GM04504 (cell line): ENCODE data around the gene FOSB.

Experiments used
- DNase-seq: peaks from one replicate; pipeline ENCODE4 v3.0.0-alpha.2; 2012; ENCODE audit warnings: low read depth

FOSB gene

DNA sequence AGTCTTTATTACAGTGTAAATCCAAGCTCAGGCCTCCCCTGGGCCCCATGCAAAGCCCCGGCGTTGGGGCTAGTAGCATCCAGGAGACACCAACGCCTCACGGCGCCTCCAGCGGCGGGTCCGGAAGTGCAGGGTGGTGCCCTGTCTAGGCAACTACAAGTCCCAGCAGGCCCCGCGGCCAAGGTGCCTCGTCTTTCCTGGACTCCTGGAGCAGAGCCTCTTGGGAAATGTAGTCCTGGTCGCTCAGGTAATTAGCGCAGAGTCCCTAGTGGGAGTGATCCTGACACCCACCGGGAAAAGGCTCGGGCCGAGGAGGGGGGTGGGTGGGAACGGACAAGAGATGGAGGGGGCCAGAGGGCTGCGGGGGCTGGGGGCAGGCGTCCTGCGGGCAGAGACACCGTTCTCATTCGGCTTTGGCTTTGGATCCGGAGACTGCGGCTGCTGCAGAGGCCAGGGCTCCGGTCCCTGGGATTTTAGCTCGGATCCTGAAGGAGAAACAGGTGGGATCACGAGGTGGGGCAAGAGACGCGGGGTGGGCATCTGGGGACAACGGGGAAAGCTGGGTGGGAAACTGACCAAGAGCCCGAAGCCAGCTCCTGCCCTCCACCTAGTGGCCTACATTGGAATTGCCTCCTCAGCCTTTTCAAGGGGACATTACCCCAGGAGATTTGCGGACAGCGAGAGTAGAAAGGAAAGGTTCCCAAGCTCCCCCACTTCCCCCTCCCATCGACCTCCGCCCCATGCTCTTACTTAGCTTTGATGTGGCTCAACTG lies 17.7 kb downstream of the FOSB start:
- DNase-seq, result peak; percentile 87

DNA sequence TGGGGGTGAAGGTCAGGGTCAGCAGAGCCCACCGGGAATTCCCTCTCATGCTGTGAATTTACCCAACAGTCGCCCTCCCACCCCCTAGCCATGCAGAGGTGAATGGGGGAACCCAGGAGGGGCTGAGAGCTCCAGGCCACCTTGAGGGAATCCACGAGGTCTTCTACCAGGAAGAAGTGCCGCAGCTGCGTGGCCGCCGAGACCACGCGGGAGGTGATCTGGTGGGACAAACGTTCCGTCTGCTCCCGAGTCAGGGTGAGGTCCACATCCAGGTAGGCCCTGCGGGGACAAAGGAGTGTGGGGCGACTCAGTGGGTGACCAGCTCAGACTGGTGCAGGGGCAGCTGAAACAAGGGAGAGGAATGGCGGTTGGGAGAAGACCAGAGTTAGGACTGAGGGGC lies 20.9 kb downstream of the FOSB start:
- DNase-seq, result no peak

DNA sequence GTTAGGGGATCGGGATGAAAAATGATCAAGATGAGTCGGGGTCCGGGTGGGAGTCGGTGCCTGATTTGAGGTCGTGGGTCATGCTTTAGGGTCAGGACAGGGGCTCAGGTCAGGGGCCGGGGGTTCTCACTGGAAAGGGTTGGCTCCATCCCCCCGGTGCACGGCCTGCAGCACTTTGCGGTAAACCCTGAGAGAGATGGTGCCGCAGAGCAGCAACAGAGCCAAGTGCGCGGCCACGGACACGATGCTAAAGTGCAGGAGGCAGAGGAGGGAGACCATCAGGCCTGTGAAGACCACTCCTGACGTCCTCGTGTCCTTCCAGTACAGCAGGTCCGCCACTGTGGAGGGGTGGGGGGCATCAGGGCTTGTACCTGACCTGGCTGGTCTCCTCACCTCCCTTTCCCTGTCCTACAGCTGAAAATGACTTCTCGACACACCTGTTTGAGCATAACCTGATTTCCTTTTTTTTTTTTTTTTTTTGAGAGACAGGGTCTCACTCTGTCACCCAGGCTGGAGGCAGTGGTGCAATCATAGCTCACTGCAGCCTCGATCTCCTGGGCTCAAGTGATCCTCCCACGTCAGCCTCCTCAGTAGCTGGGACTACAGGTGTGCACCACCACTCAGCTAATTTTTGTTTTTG lies 21.5 kb downstream of the FOSB start:
- DNase-seq, result no peak

DNA sequence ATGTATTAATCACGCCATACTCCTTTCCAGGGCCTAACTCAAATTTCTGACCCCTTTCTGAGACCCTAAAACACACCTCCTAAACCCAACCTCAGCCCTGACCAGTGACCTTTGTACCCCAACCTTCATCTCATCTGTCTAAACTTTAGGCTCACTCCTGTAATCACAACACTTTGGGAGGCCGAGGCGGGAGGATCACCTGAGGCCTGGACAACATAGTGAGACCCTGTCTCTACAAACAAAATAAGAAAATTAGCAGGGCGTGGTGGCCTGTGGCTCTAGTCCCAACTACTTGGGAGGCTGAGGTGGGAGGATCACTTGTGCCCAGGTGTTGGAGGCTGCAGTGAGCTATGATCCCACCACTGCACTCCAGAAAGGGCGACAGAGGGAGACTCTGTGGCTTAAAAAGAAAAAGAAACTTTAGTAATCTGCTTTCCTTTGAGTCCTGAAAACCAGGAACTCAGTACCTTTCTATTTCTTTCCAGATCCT lies 24.4 kb downstream of the FOSB start:
- no peak for DNase-seq

DNA sequence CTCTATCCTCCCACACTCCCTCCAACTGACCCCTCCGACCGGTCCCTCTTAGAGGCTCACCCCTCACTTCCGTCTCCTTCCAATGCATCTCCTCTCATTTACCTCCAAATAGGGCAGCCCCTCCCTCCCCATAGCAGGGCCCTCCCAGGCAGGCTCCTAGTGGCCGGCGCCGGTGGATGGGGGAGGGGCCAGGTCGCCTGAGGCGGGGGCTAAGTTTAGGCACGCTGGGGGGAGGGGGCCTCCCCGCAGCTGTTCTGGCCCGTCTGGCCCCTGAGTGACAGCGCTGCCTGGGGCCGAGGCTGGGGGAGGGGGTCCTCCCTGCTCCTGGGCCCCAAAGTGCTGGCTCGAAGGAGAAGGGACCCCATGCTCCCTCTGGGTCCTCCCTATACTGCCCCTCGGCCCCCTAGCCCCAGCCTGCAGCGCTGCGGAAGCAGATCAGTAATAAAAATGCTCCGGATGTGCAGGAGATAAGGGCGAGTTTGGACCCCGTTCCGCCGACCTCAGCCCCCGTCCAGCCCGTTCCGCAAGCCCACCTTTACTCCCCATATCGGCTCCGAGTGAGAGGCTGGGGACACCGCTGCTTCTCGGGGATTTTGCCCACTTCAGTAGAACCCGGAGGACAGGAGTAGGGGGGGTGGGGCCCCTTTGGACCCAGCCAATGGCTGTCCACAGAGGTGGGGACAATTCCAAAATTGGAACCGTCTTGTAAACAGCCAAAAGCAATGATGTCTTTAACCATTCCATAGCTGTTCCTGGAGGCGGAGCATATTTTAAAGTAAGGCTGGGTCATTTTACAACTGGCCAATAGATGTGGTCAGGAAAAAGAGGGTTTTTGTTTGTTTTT lies 25.1 kb downstream of the FOSB start:
- DNase-seq, result peak; percentile 43

DNA sequence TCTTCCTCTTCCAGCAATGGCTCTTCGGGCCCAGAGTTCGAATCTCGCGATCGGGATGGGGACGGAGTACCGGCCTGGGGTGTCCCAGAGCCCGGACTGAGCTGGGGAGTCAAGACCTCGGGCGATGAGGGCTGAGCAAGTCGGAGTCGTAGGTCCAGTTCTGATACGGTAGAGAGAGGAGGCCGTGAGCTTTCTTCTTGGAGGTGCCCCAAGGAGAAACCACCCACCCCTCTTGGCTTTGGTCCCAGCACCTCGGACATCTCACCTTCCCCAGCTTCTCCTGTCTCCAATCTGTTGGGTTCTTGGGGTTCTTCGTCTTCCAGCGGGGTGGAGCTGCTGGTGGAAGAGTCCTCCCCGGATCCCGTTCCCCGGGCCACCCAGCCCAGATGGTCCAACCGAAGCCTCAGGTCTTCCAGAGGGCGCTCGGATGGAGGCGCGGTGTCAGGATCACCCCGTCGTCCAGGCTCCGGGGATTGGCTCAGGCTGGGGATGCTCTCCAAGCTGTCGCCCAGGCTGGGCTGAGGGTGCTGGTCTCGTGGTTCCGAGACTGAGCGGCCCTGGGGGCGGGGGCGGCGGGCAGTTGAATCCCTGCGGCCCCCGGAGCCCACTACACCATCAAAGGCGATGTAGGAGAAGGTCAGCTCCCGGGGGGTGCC lies 26.6 kb downstream of the FOSB start:
- no peak for DNase-seq

DNA sequence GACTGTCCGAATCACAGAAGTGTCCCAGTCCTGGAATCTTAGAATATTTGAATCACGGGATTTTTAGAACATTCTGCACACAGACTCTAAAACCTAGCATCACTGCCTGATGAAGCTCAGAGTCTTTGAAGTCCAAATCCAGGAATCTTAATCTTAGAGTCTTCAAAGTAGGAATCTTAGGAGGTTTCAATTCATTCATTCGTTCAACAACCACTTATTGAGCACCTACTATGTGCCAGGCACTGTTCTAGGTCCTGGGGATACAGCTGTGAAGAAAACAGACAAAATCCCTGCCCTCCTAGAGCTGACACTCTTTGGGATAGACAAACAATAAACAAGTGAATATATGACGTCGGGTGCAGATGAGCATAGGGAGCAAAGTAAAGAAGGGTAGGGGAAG lies 27.4 kb downstream of the FOSB start:
- no peak for DNase-seq

DNA sequence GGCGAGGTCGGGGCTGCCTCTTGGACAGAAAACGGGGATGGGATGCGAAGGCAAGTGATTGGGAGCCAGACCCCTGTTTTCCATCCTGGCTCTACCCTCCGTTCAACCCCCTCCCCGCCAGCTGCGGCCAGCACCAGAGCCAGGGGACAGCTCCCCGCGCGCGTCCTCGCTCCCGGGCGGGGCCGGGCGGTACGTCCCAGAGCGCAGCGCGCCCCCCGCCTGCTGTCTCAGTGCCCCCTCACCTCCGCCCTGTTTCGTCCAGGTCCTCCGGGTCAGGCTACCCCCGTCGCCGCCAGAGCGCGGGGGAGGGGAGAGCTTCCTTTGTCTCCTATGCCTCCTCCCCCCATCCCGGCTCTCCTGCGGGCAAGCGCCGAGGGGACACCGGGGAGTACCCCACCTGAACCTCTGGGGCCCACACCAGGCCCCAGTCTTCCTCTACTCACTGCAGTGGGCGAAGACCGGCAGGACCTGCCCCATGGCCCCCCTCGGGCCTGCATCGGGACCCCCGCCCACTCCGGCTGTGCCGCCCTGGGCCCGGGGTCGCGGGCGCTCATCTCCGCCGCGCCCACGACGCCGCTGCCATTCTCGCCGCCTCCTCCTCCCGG lies 28.7 kb downstream of the FOSB start:
- no peak for DNase-seq

DNA sequence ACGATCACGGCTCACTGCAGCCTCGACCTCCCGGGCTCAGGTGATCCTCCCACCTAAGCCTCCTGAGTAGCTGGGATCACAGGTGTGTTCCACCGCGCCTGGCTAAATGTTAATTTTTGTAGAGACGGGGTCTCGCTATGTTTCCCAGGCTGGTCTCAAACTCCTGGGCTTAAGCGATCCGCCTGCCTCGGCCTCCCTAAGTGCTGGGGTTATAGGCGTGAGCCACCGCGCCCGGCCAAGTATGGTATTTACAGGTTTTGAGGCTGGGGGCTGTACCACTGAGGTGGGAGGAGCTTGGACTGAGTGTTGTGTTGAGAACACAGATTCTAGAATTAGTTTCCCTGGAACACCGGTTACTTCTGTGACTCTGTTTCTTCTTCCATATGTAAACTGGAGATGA lies 30.0 kb downstream of the FOSB start:
- no peak for DNase-seq

DNA sequence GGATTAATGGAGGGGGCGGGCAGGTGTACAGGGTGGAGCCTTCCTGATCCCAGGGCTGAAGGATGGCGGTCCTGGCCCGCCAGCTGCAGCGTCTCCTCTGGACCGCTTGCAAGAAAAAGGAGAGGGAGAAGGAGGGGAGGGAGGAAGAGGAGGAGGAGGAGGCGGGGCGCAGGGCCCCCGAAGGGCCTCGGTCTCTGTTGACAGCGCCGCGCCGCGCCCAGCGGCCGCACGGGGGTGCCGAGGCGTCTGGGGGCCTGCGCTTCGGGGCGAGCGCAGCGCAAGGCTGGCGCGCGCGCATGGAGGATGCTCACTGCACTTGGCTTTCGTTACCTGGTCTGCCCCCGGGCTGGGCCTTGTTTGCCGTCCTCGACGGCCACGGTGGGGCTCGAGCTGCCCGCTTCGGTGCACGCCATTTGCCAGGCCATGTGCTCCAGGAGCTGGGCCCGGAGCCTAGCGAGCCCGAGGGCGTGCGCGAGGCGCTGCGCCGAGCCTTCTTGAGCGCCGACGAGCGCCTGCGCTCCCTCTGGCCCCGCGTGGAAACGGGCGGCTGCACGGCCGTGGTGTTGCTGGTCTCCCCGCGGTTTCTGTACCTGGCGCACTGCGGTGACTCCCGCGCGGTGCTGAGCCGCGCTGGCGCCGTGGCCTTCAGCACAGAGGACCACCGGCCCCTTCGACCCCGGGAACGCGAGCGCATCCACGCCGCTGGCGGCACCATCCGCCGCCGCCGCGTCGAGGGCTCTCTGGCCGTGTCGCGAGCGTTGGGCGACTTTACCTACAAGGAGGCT lies 30.8 kb downstream of the FOSB start, which contains the start of gene PPM1N:
TSS of gene PPM1N (plus strand) at position 33 of the 785 bp plus-strand sequence. CDS start at position 63, 30 bp downstream.
- no peak for DNase-seq

DNA sequence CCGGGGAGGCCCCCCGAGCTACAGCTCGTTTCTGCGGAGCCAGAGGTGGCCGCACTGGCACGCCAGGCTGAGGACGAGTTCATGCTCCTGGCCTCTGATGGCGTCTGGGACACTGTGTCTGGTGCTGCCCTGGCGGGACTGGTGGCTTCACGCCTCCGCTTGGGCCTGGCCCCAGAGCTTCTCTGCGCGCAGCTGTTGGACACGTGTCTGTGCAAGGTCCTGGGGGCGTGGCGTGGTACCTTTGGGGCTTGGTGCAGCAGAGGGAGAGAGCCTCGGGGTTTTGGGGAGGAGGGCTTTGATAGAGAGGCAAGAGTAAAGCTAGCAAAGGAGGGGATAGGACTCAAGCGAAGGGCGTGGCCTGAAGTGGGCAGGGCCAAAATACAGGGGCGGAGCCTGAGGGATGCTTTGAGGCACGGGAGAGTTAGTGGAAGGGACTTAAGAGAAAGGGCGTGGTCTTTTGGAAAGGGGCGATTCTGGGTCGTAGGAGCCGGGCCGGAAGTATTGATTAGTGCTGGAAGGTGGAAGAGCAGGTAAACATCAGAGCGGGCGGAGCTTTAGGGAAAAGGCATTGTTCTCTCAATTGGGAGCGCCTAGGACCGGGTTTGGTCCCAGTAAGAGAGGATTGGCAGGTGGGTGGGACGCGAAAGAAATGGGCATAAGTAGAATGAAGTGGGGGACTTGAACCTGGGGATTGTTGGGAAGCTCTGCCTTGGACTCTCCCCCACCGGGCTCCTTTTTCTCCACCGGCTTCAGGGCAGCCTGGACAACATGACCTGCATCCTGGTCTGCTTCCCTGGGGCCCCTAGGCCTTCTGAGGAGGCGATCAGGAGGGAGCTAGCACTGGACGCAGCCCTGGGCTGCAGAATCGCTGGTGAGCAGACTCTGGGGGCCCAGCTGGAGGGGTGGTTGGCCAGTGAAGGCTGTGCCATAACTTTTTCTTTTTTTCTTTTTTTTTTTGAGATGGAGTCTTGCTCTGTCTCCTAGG lies 31.7 kb downstream of the FOSB start:
- no peak for DNase-seq

DNA sequence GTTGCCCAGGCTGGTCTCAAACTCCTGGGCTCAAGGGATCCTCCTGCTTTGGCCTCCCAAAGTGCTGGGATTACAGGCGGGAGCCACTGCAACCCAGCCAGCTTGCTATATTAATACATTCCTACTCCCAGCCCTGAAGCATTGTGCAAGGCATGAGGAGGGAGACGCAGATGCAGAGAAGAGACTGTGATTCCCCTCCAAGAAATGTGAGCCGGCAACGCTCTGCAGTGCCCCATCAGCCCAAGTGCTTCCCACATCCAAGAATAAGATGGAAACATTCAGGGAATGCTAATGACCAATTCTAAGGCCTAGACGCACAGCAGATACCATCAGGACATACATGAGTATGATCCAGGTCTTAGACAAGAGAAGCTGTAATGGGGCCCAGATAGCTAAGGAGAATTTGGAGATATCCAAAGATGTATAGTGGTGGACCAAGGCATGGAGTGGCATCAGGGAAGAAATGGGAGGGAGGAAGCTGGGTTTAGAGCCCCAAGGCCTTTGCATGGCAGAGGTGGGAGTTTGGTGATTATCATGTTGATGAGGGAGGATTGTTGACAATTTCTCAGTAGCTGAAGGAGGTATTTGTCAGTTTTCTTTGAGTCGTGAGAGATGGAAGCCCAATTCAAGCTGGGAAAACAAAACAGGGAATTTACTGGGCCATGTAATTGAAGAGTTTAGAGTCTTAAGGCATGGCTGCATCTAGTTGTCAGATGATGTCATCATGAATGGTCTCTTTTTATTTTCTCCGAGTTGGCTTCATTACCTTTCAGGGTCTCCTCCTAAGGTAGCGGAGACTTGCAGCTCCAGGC lies 33.3 kb downstream of the FOSB start:
- no peak for DNase-seq

DNA sequence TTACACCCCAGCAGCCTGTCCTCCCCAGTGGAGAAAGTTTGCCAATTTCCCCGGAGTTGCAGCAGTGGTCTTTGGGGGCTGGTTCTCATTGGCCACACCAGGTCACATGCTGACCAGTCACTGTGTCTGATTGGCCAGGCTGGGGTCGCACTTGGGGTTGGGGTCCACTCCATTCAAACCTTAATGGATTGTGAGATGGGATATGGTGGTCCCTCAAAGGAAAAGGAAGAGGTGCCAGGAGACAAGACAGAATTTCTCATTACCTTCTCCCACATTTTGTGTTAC lies 33.9 kb downstream of the FOSB start:
- no peak for DNase-seq

DNA sequence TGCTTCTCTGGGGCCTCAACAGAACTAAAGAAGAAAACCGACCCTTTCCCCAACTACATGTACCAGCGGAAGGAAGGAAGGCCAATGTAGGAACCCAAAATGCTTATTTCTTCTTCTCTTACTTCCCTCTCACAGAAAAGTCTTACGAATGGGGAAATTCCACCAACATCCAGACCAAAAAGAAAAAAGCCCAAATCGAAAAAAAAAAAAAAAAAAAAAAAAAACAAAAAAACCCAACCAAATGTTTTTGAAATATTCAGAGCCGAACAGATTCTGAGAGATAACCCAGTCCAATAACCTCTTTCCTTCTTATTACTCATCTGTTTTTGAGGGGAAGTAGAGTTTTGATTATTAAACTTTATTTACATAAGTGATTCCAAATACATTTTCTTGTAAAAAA lies 34.3 kb downstream of the FOSB start:
- no peak for DNase-seq

DNA sequence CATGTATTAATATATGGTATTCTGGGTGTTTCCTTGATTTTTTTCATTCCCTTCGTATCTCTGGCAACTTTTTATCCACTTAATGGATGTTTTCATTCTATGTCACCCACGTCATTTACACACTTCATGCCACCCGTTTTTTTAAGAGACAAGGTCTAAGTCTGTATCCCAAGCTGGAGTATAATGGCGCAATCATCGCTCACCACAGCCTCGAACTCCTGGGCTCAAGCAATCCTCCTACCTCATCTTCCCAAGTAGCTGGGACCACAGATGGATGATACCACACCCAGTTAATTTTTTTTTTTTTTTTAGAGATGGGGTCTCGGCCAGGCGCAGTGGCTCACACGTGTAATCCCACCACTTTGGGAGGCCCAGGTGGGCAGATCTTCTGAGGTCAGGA lies 36.1 kb downstream of the FOSB start:
- no peak for DNase-seq

DNA sequence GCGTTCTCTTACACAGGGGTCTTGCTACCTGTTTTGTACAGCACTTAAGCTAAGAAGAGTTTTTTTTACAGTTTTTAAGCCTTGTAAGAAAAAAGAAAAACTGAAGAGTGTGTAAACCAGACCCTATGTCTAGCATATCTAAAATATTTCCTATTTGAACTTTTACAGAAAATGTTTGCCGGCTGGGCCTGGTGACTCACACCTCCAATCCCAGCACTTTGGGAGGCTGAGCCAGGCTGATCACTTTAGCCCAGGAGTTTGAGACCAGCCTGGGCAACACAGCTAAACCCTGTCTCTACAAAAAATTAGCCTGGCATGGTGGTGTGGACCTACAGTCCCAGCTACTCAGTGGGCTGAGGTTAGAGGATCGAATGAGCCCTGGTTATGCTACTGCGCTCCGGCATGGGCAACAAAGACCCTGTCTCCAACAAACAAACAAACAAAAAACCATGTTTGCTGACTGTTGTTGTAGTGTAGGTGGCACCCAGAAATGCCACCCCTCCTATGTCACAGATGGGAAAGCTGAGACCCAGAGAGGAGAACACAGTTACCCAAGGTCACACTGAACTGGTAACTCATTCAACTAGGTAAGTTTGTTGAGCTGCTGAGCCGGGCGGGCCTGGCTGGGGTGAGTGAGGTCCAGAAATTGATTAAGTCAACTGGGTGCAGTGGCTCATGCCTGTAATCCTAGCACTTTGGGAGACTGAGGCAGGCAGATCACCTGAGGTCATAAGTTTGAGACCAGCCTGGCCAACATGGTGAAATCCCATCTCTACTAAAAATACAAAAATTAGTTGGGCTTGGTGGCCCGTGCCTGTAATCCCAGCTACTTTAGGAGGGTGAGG lies 37.6 kb downstream of the FOSB start:
- DNase-seq, result no peak

DNA sequence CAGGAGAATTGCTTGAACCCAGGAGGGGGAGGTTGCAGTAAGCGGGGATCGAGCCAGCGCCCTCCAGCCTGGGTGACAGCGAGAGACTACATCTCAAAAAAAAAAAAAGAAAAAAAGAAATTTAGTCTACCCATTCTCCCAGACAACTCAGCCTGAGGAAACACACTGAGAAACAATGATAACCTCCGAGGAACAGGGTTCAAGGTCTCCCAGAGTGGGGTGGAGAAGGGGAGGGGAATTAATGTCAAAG lies 38.1 kb downstream of the FOSB start:
- DNase-seq, result no peak

DNA sequence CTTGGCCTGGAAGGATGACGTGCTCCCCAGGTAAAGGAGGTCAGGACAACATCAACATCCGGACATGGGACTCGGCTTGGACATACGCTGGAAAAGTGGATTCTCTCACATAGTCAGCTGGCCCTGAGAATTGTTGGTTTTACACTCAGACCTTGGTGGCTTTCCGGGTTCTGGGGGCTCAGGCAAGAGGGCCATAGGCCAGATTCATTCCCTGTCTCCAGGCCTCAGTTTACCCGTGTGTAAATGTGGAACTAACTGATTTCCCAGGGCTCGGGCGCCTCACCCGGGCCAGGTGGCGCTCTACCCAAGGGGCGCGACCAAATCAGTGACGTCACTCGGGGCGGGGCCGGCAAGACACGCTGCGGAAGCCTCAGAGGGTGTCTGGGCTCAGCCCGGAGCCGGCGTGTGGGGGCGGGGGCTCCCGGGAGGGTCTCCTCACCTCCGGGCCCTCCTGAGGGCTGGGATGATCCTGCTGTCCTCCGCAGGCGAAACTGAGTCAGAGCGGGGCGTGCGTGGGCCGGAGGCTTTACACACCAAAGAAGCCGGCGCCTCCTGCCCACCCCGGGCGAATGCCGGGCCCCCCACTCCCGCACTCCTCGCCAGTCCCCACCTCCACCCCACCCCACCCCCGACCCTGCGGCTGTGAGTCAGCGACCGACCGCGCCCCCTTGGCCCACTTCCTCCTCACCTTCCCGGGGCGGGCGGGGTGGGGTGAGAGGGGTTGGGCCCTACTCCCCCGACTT lies 38.6 kb downstream of the FOSB start:
- DNase-seq, result peak; percentile 70
